Astrocyte (in vitro differentiated cells and primary cell): ENCODE data around the gene WWTR1.

Experiments
- EZH2 ChIP-seq: IDR thresholded peaks from 2 replicates; pipeline ENCODE4 v1.6.1; 2012; ENCODE audit warnings: mild to moderate bottlenecking, low read length, inconsistent platforms; ENCODE audit not compliant: insufficient read depth
- TF ChIP-seq, protein P1 (sequence below): IDR thresholded peaks from 2 replicates; pipeline ENCODE4 v1.5.1; 2011; ENCODE audit warnings: low read depth, mild to moderate bottlenecking, inconsistent platforms, low read length, moderate library complexity; ENCODE audit not compliant: insufficient read depth

DNA sequence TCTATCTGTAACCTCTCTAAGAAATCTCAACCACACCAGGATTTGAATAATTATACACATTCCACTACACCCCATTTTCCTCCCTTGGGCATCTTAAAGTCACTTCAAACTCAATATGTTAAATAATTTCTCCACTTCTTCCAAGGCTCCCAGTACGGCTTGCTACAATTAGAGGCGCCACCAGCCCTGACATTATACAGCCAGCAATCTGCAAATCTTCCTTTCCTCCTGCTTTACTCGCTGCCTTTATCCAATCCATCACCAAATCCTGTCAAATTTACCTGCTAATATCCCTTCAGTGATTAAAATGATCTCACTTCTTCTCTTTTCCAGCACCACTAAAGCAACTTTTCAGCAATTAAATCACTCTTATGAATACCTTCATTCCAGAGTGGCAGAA lies 13.9 kb downstream of the WWTR1 start:
- TF ChIP-seq, protein P1, sequence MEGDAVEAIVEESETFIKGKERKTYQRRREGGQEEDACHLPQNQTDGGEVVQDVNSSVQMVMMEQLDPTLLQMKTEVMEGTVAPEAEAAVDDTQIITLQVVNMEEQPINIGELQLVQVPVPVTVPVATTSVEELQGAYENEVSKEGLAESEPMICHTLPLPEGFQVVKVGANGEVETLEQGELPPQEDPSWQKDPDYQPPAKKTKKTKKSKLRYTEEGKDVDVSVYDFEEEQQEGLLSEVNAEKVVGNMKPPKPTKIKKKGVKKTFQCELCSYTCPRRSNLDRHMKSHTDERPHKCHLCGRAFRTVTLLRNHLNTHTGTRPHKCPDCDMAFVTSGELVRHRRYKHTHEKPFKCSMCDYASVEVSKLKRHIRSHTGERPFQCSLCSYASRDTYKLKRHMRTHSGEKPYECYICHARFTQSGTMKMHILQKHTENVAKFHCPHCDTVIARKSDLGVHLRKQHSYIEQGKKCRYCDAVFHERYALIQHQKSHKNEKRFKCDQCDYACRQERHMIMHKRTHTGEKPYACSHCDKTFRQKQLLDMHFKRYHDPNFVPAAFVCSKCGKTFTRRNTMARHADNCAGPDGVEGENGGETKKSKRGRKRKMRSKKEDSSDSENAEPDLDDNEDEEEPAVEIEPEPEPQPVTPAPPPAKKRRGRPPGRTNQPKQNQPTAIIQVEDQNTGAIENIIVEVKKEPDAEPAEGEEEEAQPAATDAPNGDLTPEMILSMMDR, result no peak
- no peak for TF ChIP-seq EZH2
